ENCODE results near the gene TROAP. TPM values are rescaled to one million over a fixed set of nuclear protein-coding genes. Genes with fewer than 3 reads are reported as not detected.
A peak's percentile ranks its signal among the peaks of the same experiment; 100 is the strongest.
"Not testable (repeated sequence)": the region's sequence is repeated elsewhere in the genome, so short reads cannot be mapped to it uniquely, and the experiment has no call there.

The TROAP gene
- total RNA-seq, 1 donor from 2014 or later, result 40.0 TPM

GRCh38 chr12:49332441-49332861 lies 9.4 kb downstream of the TROAP start:
- DNase-seq (ENCODE audit: low spot score), result no peak
- peaks cover 12% of the 10 kb centered on the region for H4K20me1 ChIP-seq (ENCODE audit: low read depth)
- Mint-ChIP-seq H3K9me3 (peaks cover 6% of the 10 kb centered on the region), H3K4me1 (peaks cover 8% of the 10 kb centered on the region), H3K27me3 (ENCODE audit: insufficient read depth, low read depth) (peaks cover 41% of the 10 kb centered on the region), H3K36me3 (peaks cover 14% of the 10 kb centered on the region), H3K27ac (no peak overlapping the region), H3K4me3 (peak overlapping the region; percentile 26)
- no peaks in the 10 kb centered on the region for H3K9me3 ChIP-seq (ENCODE audit: low read depth)
- no peak overlapping the region for H3K4me3 ChIP-seq
- peaks cover 57% of the 10 kb centered on the region for H3K27me3 ChIP-seq
- H3F3A ChIP-seq (ENCODE audit: low read depth), result peaks cover 36% of the 10 kb centered on the region
- no peak overlapping the region for H3K9ac ChIP-seq
- no peak overlapping the region for H3K27ac ChIP-seq
- no peaks in the 10 kb centered on the region for H3K79me2 ChIP-seq (ENCODE audit: low read depth)
- no peak for TF ChIP-seq EZH2 (IDR thresholded peaks at IDR 0.05)
- no peak for TF ChIP-seq EZH2phosphoT487 (IDR thresholded peaks at IDR 0.05)
- TF ChIP-seq CTCF (IDR thresholded peaks at IDR 0.05), result no peak
- H2AFZ ChIP-seq (replicated peaks), result no peak overlapping the region
- no peaks in the 10 kb centered on the region for H3K36me3 ChIP-seq
- H3K4me2 ChIP-seq, result no peak overlapping the region
- peaks cover 3% of the 10 kb centered on the region for H3K4me1 ChIP-seq

GRCh38 chr12:49332891-49333371 lies 9.9 kb downstream of the TROAP start:
- Histone ChIP-seq H2AFZ (replicated peaks) (no peak overlapping the region), H3K4me3 (no peak overlapping the region), H3K27me3 (peaks cover 62% of the 10 kb centered on the region)

GRCh38 chr12:49333778-49334177 lies 10.7 kb downstream of the TROAP start:
- peaks cover 13% of the 10 kb centered on the region for H3K36me3 Mint-ChIP-seq
- not testable (repeated sequence) for H3K9me3 Mint-ChIP-seq
- H3K27me3 Mint-ChIP-seq (ENCODE audit: insufficient read depth, low read depth), result peaks cover 51% of the 10 kb centered on the region

More at GRCh38 chr12:49332891-49333371, 9.9 kb downstream of the TROAP start:
- peaks cover 13% of the 10 kb centered on the region for H3K36me3 Mint-ChIP-seq
- H3K27ac Mint-ChIP-seq, result no peak overlapping the region
- Histone ChIP-seq H3K9me3 (ENCODE audit: low read depth) (no peaks in the 10 kb centered on the region), H3F3A (ENCODE audit: low read depth) (peaks cover 36% of the 10 kb centered on the region), H3K79me2 (ENCODE audit: low read depth) (no peaks in the 10 kb centered on the region), H3K9ac (no peak overlapping the region), H3K4me2 (no peak overlapping the region), H4K20me1 (ENCODE audit: low read depth) (peaks cover 12% of the 10 kb centered on the region), H3K27ac (no peak overlapping the region), H3K36me3 (no peaks in the 10 kb centered on the region), H3K4me1 (peaks cover 8% of the 10 kb centered on the region)
- TF ChIP-seq EZH2 (IDR thresholded peaks at IDR 0.05), result peak; percentile 15
- no peak for TF ChIP-seq EZH2phosphoT487 (IDR thresholded peaks at IDR 0.05)
- peaks cover 43% of the 10 kb centered on the region for H3K27me3 Mint-ChIP-seq (ENCODE audit: insufficient read depth, low read depth)
- peaks cover 13% of the 10 kb centered on the region for H3K4me1 Mint-ChIP-seq
- H3K4me3 Mint-ChIP-seq, result no peak overlapping the region
- peaks cover 6% of the 10 kb centered on the region for H3K9me3 Mint-ChIP-seq
- DNase-seq (ENCODE audit: low spot score), result no peak

GRCh38 chr12:49334226-49334625 lies 11.2 kb downstream of the TROAP start:
- Histone ChIP-seq H2AFZ (replicated peaks) (no peak overlapping the region), H3K27ac (no peak overlapping the region), H3K36me3 (no peaks in the 10 kb centered on the region), H3K4me3 (no peak overlapping the region), H3K9ac (no peak overlapping the region), H3K4me1 (peaks cover 15% of the 10 kb centered on the region), H3F3A (ENCODE audit: low read depth) (peaks cover 41% of the 10 kb centered on the region), H3K4me2 (no peak overlapping the region), H4K20me1 (ENCODE audit: low read depth) (peaks cover 12% of the 10 kb centered on the region), H3K27me3 (peaks cover 75% of the 10 kb centered on the region), H3K79me2 (ENCODE audit: low read depth) (no peaks in the 10 kb centered on the region), H3K9me3 (ENCODE audit: low read depth) (no peaks in the 10 kb centered on the region)
- H3K4me1 Mint-ChIP-seq, result peaks cover 26% of the 10 kb centered on the region
- H3K27ac Mint-ChIP-seq, result no peak overlapping the region
- H3K4me3 Mint-ChIP-seq, result no peak overlapping the region
- peaks cover 6% of the 10 kb centered on the region for H3K9me3 Mint-ChIP-seq
- H3K36me3 Mint-ChIP-seq, result peaks cover 10% of the 10 kb centered on the region
- TF ChIP-seq EZH2 (IDR thresholded peaks at IDR 0.05) (no peak), CTCF (IDR thresholded peaks at IDR 0.05) (no peak), EZH2phosphoT487 (IDR thresholded peaks at IDR 0.05) (no peak)
- no peak for DNase-seq (ENCODE audit: low spot score)
- H3K27me3 Mint-ChIP-seq (ENCODE audit: insufficient read depth, low read depth), result peaks cover 55% of the 10 kb centered on the region

More at GRCh38 chr12:49333778-49334177, 10.7 kb downstream of the TROAP start:
- Histone ChIP-seq H3K4me1 (peaks cover 11% of the 10 kb centered on the region), H4K20me1 (ENCODE audit: low read depth) (peaks cover 12% of the 10 kb centered on the region), H3F3A (ENCODE audit: low read depth) (peaks cover 41% of the 10 kb centered on the region), H3K27me3 (peaks cover 70% of the 10 kb centered on the region)
- not testable (repeated sequence) for H3K4me2 ChIP-seq; DNase-seq (ENCODE audit: low spot score); H3K9me3 ChIP-seq (ENCODE audit: low read depth); H3K4me3 ChIP-seq; H3K79me2 ChIP-seq (ENCODE audit: low read depth); H2AFZ ChIP-seq (replicated peaks); H3K27ac ChIP-seq; H3K9ac ChIP-seq; H3K27ac Mint-ChIP-seq; H3K4me3 Mint-ChIP-seq; H3K36me3 ChIP-seq
- peaks cover 21% of the 10 kb centered on the region for H3K4me1 Mint-ChIP-seq

Data from neural progenitor cell (in vitro differentiated cells).